ENCODE results near the gene MACROD1. TPM values are rescaled to one million over a fixed set of nuclear protein-coding genes. Genes with fewer than 3 reads are reported as not detected.

MACROD1 gene
- total and polyA plus RNA-seq, 2 of the 13 experiments (the other 11 are each of a cell fraction or from before 2014, with no cell fraction given), result 23.1 to 34.5 TPM

DNA sequence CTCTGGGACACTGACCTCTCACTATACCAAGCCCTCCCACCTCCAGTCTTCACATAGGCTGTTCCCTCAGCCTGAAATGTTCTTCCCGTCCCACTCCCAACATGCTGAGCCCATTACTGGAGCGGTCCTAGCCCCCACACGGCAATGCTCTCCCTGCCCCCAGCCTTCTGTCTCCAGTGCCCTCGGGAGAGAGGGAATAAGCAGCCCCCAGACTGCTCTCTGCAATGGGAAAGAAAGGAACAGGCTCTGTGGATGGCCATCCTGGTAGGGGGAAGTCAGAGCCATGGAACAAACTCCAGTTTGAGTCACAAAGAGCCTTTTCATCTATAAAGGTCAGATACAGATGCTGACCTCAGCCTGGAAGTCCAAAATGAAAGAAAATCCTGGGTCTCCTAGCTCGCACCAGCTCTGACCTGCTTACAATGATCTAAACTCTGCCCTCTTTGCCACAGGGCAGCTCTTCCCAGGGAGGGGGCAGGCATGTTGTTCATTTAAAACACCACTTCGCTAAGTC, 67.5 kb downstream of the MACROD1 start (continued):
- TF ChIP-seq ZNF281 (CRISPR knock-in tag; IDR thresholded peaks at IDR 0.05; ENCODE audit: borderline replicate concordance) (peak; percentile 45; the same call in 1 of the 2 replicates), ZNF549 (CRISPR knock-in tag; IDR thresholded peaks at IDR 0.05) (no peak), TBX2 (CRISPR knock-in tag; IDR thresholded peaks at IDR 0.05; ENCODE audit: borderline replicate concordance) (no peak), NR2C2 (CRISPR knock-in tag; IDR thresholded peaks at IDR 0.05; ENCODE audit: borderline replicate concordance) (peak; percentile 51; the same call in 1 of the 2 replicates), ZNF460 (CRISPR knock-in tag; IDR thresholded peaks at IDR 0.05; ENCODE audit: borderline replicate concordance) (no peak), ZEB1 (IDR thresholded peaks at IDR 0.05; ENCODE audit: insufficient replicate concordance, low read depth) (no peak), DPF2 (CRISPR knock-in tag; IDR thresholded peaks at IDR 0.05; ENCODE audit: borderline replicate concordance, low read depth) (0 out of 2 replicates have a peak, but pooled peaks have one; percentile 19), RARA (CRISPR knock-in tag; IDR thresholded peaks at IDR 0.05) (0 out of 2 replicates have a peak, but pooled peaks have one; percentile 35), KAT8 (CRISPR knock-in tag; IDR thresholded peaks at IDR 0.05) (no peak), SAP130 (CRISPR knock-in tag; IDR thresholded peaks at IDR 0.05; ENCODE audit: low read depth) (no peak), ZNF205 (CRISPR knock-in tag; IDR thresholded peaks at IDR 0.05) (no peak), JARID2 (CRISPR knock-in tag; IDR thresholded peaks at IDR 0.05; ENCODE audit: insufficient replicate concordance) (no peak), ZNF839 (CRISPR knock-in tag; IDR thresholded peaks at IDR 0.05; ENCODE audit: borderline replicate concordance) (no peak), BCL3 (CRISPR knock-in tag; IDR thresholded peaks at IDR 0.05) (no peak), ZNF766 (CRISPR knock-in tag; IDR thresholded peaks at IDR 0.05; ENCODE audit: borderline replicate concordance) (no peak), DNMT1 (CRISPR knock-in tag; IDR thresholded peaks at IDR 0.05) (no peak), AGO2 (optimal IDR thresholded peaks at IDR 0.05; ENCODE audit: low read depth, low read length) (no peak), CEBPG (CRISPR knock-in tag; IDR thresholded peaks at IDR 0.05) (no peak), HOXA3 (CRISPR knock-in tag; IDR thresholded peaks at IDR 0.05) (0 out of 2 replicates have a peak, but pooled peaks have one; percentile 12), HIVEP1 (CRISPR knock-in tag; IDR thresholded peaks at IDR 0.05) (no peak), ZNF709 (CRISPR knock-in tag; IDR thresholded peaks at IDR 0.05) (no peak), ZNF251 (CRISPR knock-in tag; IDR thresholded peaks at IDR 0.05) (no peak), TAF1 (CRISPR knock-in tag; IDR thresholded peaks at IDR 0.05) (0 out of 2 replicates have a peak, but pooled peaks have one; percentile 21)
- TF ChIP-seq, protein P1, sequence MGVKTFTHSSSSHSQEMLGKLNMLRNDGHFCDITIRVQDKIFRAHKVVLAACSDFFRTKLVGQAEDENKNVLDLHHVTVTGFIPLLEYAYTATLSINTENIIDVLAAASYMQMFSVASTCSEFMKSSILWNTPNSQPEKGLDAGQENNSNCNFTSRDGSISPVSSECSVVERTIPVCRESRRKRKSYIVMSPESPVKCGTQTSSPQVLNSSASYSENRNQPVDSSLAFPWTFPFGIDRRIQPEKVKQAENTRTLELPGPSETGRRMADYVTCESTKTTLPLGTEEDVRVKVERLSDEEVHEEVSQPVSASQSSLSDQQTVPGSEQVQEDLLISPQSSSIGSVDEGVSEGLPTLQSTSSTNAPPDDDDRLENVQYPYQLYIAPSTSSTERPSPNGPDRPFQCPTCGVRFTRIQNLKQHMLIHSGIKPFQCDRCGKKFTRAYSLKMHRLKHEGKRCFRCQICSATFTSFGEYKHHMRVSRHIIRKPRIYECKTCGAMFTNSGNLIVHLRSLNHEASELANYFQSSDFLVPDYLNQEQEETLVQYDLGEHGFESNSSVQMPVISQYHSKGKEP (CRISPR knock-in tag; IDR thresholded peaks at IDR 0.05), result no peak
- TF ChIP-seq, protein P2, sequence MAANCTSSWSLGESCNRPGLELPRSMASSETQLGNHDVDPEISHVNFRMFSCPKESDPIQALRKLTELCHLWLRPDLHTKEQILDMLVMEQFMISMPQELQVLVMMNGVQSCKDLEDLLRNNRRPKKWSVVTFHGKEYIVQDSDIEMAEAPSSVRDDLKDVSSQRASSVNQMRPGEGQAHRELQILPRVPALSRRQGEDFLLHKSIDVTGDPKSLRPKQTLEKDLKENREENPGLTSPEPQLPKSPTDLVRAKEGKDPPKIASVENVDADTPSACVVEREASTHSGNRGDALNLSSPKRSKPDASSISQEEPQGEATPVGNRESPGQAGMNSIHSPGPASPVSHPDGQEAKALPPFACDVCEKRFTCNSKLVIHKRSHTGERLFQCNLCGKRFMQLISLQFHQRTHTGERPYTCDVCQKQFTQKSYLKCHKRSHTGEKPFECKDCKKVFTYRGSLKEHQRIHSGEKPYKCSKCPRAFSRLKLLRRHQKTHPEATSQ (CRISPR knock-in tag; IDR thresholded peaks at IDR 0.05; ENCODE audit: borderline replicate concordance), result no peak

All from HepG2 (cell line).